Kidney (tissue), 14 donors: ENCODE data around the gene HCK. TPM values are rescaled to one million over a fixed set of nuclear protein-coding genes. Genes with fewer than 3 reads are reported as not detected.
A peak's percentile ranks its signal among the peaks of the same experiment; 100 is the strongest.

ENCODE experiments used
- DNase-seq, 5 donors: peaks; one replicate each; pipeline ENCODE4 v3.0.0-alpha.2; 2013 to 2020
- FAIRE-seq: peaks from 2 replicates; lab custom pipeline; 2012; peaks lifted over from hg19 to GRCh38; lab: Jason Lieb, UNC
- H3K27ac ChIP-seq, 2 donors: one replicate each; pipeline ENCODE4 v1.7.0; 2013; ENCODE audit warnings: low read depth in 2 of 2, low read length in 2 of 2, inconsistent platforms in 1 of 2
- H3K27me3 ChIP-seq: one replicate; pipeline ENCODE4 v1.7.1; 2013; ENCODE audit warnings: low read length, inconsistent platforms; ENCODE audit not compliant: control insufficient read depth, insufficient read depth
- H3K36me3 ChIP-seq, 3 donors: one replicate each; pipeline versions ENCODE4 v1.7.0 to v1.7.1; 2013; ENCODE audit warnings: low read length in 3 of 3, control low read depth in 1 of 3, inconsistent platforms in 1 of 3; ENCODE audit not compliant: insufficient read depth in 3 of 3, control insufficient read depth in 2 of 3
- H3K4me1 ChIP-seq, 3 donors: one replicate each; pipeline versions ENCODE4 v1.7.0 to v1.7.1; 2013; ENCODE audit warnings: low read length in 3 of 3, inconsistent platforms in 1 of 3, low read depth in 1 of 3; ENCODE audit not compliant: control insufficient read depth in 2 of 3, insufficient read depth in 2 of 3
- H3K4me3 ChIP-seq, 3 donors: one replicate each; pipeline versions ENCODE4 v1.7.0 to v1.8.1; 2013; ENCODE audit warnings: low read length in 3 of 3, control low read depth in 1 of 3, inconsistent platforms in 1 of 3
- H3K9ac ChIP-seq, 3 donors: one replicate each; pipeline versions ENCODE4 v1.7.0 to v1.7.1; 2013; ENCODE audit warnings: low read length in 3 of 3, control low read depth in 1 of 3, inconsistent platforms in 1 of 3
- H3K9me3 ChIP-seq, 3 donors: one replicate each; pipeline versions ENCODE4 v1.7.0 to v1.7.1; 2013; ENCODE audit warnings: low read length in 3 of 3, control low read depth in 1 of 3, inconsistent platforms in 1 of 3; ENCODE audit not compliant: control insufficient read depth in 2 of 3, insufficient read depth in 1 of 3
- CTCF ChIP-seq: IDR thresholded peaks from 3 replicates; pipeline ENCODE4 v1.5.1; 2012; ENCODE audit warnings: mild to moderate bottlenecking, moderate library complexity, borderline replicate concordance; ENCODE audit not compliant: insufficient read depth; ENCODE audit errors: extremely low read depth
- intact Hi-C: fragments of 100-400 bp; cut with DNase I; formaldehyde crosslinking; loops from one replicate; pipeline ENCODE4 v1.11.1; 2022
- polyA plus RNA-seq: library from polyadenylated mRNA; stranded (reverse); fragments of 350-450 nt; fragmentation: Illumina TruSeq; extraction: RNeasy Lipid Tissue Mini Kit (QIAGEN cat#74804); gene quantifications from one replicate; pipeline ENCODE4 v1.2.3, GENCODE V29; 2014; ENCODE audit warnings: low read depth, low replicate concordance; ENCODE audit not compliant: insufficient read depth
- total RNA-seq: library from RNA; stranded (reverse); fragmentation: NEBNext Ultra II Directional; extraction: Animal tissue kit (Norgen Biotek cat#: 25700); gene quantifications from one replicate; pipeline ENCODE4 v1.2.1, GENCODE V29; 2021
- donor health status: control.
- donor health status: control.
- donor health status: control.
- donor health status: control.
- donor health status: control.
- donor health status: DM: yes; HTN: yes; CAD: no.
- donor health status: Normal renal cell carcinoma (clear cell type).

Gene HCK
- total and polyA plus RNA-seq, 2 donors from 2014 or later, result 3.9 to 24.0 TPM

GRCh38 chr20:32110727-32111126 lies 58.7 kb downstream of the HCK start:
- no peaks in the 10 kb centered on the region for H3K36me3 ChIP-seq
- H3K4me1 ChIP-seq, result peaks cover 0 to 25% (median 13%) of the 10 kb centered on the region in 3 donors
- peak overlapping the region; percentile 95 to 99 (median 97) for H3K9ac ChIP-seq
- no peak for DNase-seq
- TF ChIP-seq CTCF, result no peak
- H3K27ac ChIP-seq, result no peak overlapping the region
- H3K27me3 ChIP-seq, result no peaks in the 10 kb centered on the region
- intact Hi-C loops, result no loop called here
- no peak for FAIRE-seq
- no peaks in the 10 kb centered on the region for H3K9me3 ChIP-seq
- H3K4me3 ChIP-seq, result peak overlapping the region; percentile 93 to 98 (median 97)

GRCh38 chr20:32111156-32111686 lies 59.2 kb downstream of the HCK start:
- Histone ChIP-seq H3K4me1 (peaks cover 0 to 26% (median 14%) of the 10 kb centered on the region in 3 donors), H3K9me3 (no peaks in the 10 kb centered on the region), H3K27ac (no peak overlapping the region), H3K36me3 (no peaks in the 10 kb centered on the region), H3K27me3 (no peaks in the 10 kb centered on the region), H3K9ac (no peak overlapping the region), H3K4me3 (peak overlapping the region in 1 of 3 donors; percentile 98)
- no peak for DNase-seq
- intact Hi-C loops, result no loop called here
- TF ChIP-seq CTCF, result no peak
- no peak for FAIRE-seq

GRCh38 chr20:32111753-32112152 lies 59.7 kb downstream of the HCK start:
- H3K27ac ChIP-seq, result no peak overlapping the region
- no peaks in the 10 kb centered on the region for H3K9me3 ChIP-seq
- H3K4me1 ChIP-seq, result peaks cover 0 to 28% (median 18%) of the 10 kb centered on the region in 3 donors
- no peak overlapping the region for H3K4me3 ChIP-seq
- DNase-seq, result no peak
- TF ChIP-seq CTCF, result no peak
- H3K36me3 ChIP-seq, result no peaks in the 10 kb centered on the region
- no peaks in the 10 kb centered on the region for H3K27me3 ChIP-seq
- FAIRE-seq, result no peak
- no peak overlapping the region for H3K9ac ChIP-seq
- intact Hi-C loops, result no loop called here

GRCh38 chr20:32112841-32113240 lies 60.8 kb downstream of the HCK start:
- TF ChIP-seq CTCF, result no peak
- intact Hi-C loops, result no loop called here
- Histone ChIP-seq H3K9me3 (no peaks in the 10 kb centered on the region), H3K4me3 (no peak overlapping the region), H3K36me3 (no peaks in the 10 kb centered on the region), H3K27me3 (no peaks in the 10 kb centered on the region), H3K4me1 (peaks cover 0 to 28% (median 18%) of the 10 kb centered on the region in 3 donors), H3K9ac (no peak overlapping the region), H3K27ac (no peak overlapping the region)
- DNase-seq (no peak), FAIRE-seq (no peak)
